HepG2 (cell line): Measurements from ENCODE around the gene ZNF446. TPM values are rescaled to one million over a fixed set of nuclear protein-coding genes. Genes with fewer than 3 reads are reported as not detected.

Experiments used
- ATAC-seq: fragments of 200-7000 bp; cut with Tn5 transposase; 3 replicates; pipeline ENCODE4 v1.9.1; 2020; ENCODE audit warnings: mild to moderate bottlenecking, moderate library complexity
- BruUV-seq: library from RNA; stranded (reverse); fragments of 400-500 nt; replicated peaks from 2 replicates; lab custom pipeline; 2021; lab: Mats Ljungman, UMichigan
- CTCF ChIA-PET: fragments of 300-600 bp; formaldehyde crosslinking; extraction: SDS; loops from one replicate; lab custom pipeline; 2021; ENCODE audit warnings: low total read pairs, inconsistent platforms, low intra/inter-chr PET ratio; lab: Yijun Ruan, JAX
- POLR2A ChIA-PET: fragments of 350-600 bp; sonication (Branson Sonifier 250); formaldehyde crosslinking; loops from one replicate; lab custom pipeline; 2020; ENCODE audit warnings: antibody characterized with exemption, inconsistent platforms; lab: Yijun Ruan, JAX
- DNase-seq: peaks from one replicate; pipeline ENCODE4 v3.0.0-alpha.2; 2015; ENCODE audit warnings: low spot score
- FAIRE-seq: peaks from 3 replicates; lab custom pipeline; 2011; peaks lifted over from hg19 to GRCh38; lab: Jason Lieb, UNC
- H2AFZ ChIP-seq: one replicate; pipeline ENCODE4 v1.6.1; 2011; ENCODE audit warnings: low read length, inconsistent platforms
- H3K27ac ChIP-seq: fragments of 300-600 bp; 3 replicates; pipeline ENCODE4 v1.8.0; 2011; ENCODE audit warnings: mixed run types, mild to moderate bottlenecking, mixed read lengths, low read length, inconsistent platforms; ENCODE audit not compliant: insufficient read depth; ENCODE audit errors: extremely low read length
- H3K27me3 ChIP-seq, 2 experiments: fragments of 200-600 bp in 1 of 2; 2 replicates in 1 of 2; 3 replicates in 1 of 2; pipeline versions ENCODE4 v1.6.0 to v1.8.0; 2011; ENCODE audit warnings: low read length in 2 of 2, mild to moderate bottlenecking in 2 of 2, moderate library complexity in 2 of 2, inconsistent platforms in 1 of 2; ENCODE audit not compliant: insufficient read depth in 2 of 2, control insufficient read depth in 1 of 2
- H3K36me3 ChIP-seq, 2 experiments: fragments of 200-600 bp in 1 of 2; replicated peaks in 1 of 2; 2 replicates in 1 of 2; 3 replicates in 1 of 2; pipeline versions ENCODE4 v1.5.1 to v1.8.0; 2011; ENCODE audit warnings: low read length in 2 of 2, inconsistent platforms in 1 of 2; ENCODE audit not compliant: insufficient read depth in 2 of 2, control insufficient read depth in 1 of 2
- H3K4me1 ChIP-seq: 2 replicates; pipeline ENCODE4 v1.5.1; 2012; ENCODE audit warnings: low read length, inconsistent platforms; ENCODE audit not compliant: insufficient read depth
- H3K4me2 ChIP-seq: 2 replicates; pipeline ENCODE4 v1.6.0; 2011; ENCODE audit warnings: low read depth, low read length, inconsistent platforms
- H3K4me3 ChIP-seq, 3 experiments: fragments of 200-600 bp in 1 of 3; sonication (generic), shearing (Covaris generic) in 1 of 3; replicated peaks in 1 of 3; 2 replicates each; pipeline ENCODE4 v1.5.1; 2011 to 2016; ENCODE audit warnings: low read length in 3 of 3, inconsistent platforms in 2 of 3, low read depth in 2 of 3, mild to moderate bottlenecking in 2 of 3, control low read depth in 1 of 3, mixed read lengths in 1 of 3; ENCODE audit not compliant: insufficient read depth in 1 of 3
- H3K79me2 ChIP-seq: one replicate; pipeline ENCODE4 v1.6.1; 2011; ENCODE audit warnings: low read length, inconsistent platforms; ENCODE audit not compliant: insufficient read depth
- H3K9ac ChIP-seq: 2 replicates; pipeline ENCODE4 v1.6.0; 2011; ENCODE audit warnings: mild to moderate bottlenecking, low read depth, low read length, inconsistent platforms; ENCODE audit not compliant: insufficient read depth
- H3K9me3 ChIP-seq: 2 replicates; pipeline ENCODE4 v1.5.1; 2012; ENCODE audit warnings: mild to moderate bottlenecking, low read length
- H4K20me1 ChIP-seq: 2 replicates; pipeline ENCODE4 v1.6.0; 2011; ENCODE audit warnings: inconsistent platforms, mild to moderate bottlenecking, low read length, moderate library complexity; ENCODE audit not compliant: insufficient read depth
- AHR ChIP-seq: IDR thresholded peaks from 2 replicates; pipeline ENCODE4 v1.6.1; 2018; ENCODE audit warnings: missing genetic modification reagents, missing compliant biosample characterization
- CBX2 ChIP-seq, 2 experiments: fragments of 200-600 bp in 1 of 2; sonication (generic); formaldehyde crosslinking in 1 of 2; IDR thresholded peaks; 2 replicates each; pipeline versions ENCODE4 v1.7.0 to v1.8.1; 2018 to 2022; ENCODE audit warnings: low read depth in 2 of 2, low read length in 1 of 2, mild to moderate bottlenecking in 1 of 2, missing genetic modification reagents in 1 of 2
- ETV5 ChIP-seq: IDR thresholded peaks from 2 replicates; pipeline ENCODE4 v1.6.1; 2018; ENCODE audit warnings: missing biosample characterization, missing genetic modification reagents, inconsistent platforms, borderline replicate concordance
- FOXK1 ChIP-seq: sonication (generic); formaldehyde crosslinking; IDR thresholded peaks from 2 replicates; pipeline ENCODE4 v1.4.0; 2020; ENCODE audit warnings: low read depth, missing genetic modification reagents, borderline replicate concordance
- GLMP ChIP-seq: sonication (generic); formaldehyde crosslinking; IDR thresholded peaks from 2 replicates; pipeline ENCODE4 v1.9.0; 2021; ENCODE audit warnings: missing genetic modification reagents, mild to moderate bottlenecking, borderline replicate concordance
- IKZF4 ChIP-seq: sonication (generic); formaldehyde crosslinking; IDR thresholded peaks from 2 replicates; pipeline ENCODE4 v1.5.1; 2020; ENCODE audit warnings: borderline replicate concordance, mild to moderate bottlenecking, low read depth, missing genetic modification reagents; ENCODE audit errors: not compliant biosample characterization
- KMT2B ChIP-seq: IDR thresholded peaks from 2 replicates; pipeline ENCODE4 v1.6.1; 2016; ENCODE audit warnings: missing genetic modification reagents, missing compliant biosample characterization
- MAX ChIP-seq: IDR thresholded peaks from 2 replicates; pipeline ENCODE4 v1.6.1; 2012; ENCODE audit warnings: inconsistent platforms
- MTF2 ChIP-seq: sonication (generic); formaldehyde crosslinking; IDR thresholded peaks from 2 replicates; pipeline ENCODE4 v1.5.0; 2020; ENCODE audit warnings: missing genetic modification reagents, borderline replicate concordance
- NFYC ChIP-seq: IDR thresholded peaks from 2 replicates; pipeline ENCODE4 v1.6.1; 2016; ENCODE audit warnings: missing genetic modification reagents, missing compliant biosample characterization
- PLRG1 ChIP-seq: fragments of 450-650 bp; conservative IDR thresholded peaks from 2 replicates; pipeline ENCODE4 v1.6.1; 2016
- PPARG ChIP-seq: conservative IDR thresholded peaks from 2 replicates; pipeline ENCODE4 v1.6.1; 2016; ENCODE audit warnings: missing biosample characterization, missing genetic modification reagents
- SIX1 ChIP-seq: sonication (generic); formaldehyde crosslinking; IDR thresholded peaks from 2 replicates; pipeline ENCODE4 v1.4.0; 2020; ENCODE audit warnings: missing genetic modification reagents, borderline replicate concordance
- ZMAT3 ChIP-seq: sonication (generic); formaldehyde crosslinking; conservative IDR thresholded peaks from 2 replicates; pipeline ENCODE4 v1.7.0; 2021; ENCODE audit warnings: missing genetic modification reagents
- ZNF225 ChIP-seq: sonication (generic); formaldehyde crosslinking; IDR thresholded peaks from 2 replicates; pipeline ENCODE4 v1.4.0; 2020; ENCODE audit warnings: mild to moderate bottlenecking, missing genetic modification reagents
- ZNF256 ChIP-seq: sonication (generic); formaldehyde crosslinking; conservative IDR thresholded peaks from 2 replicates; pipeline ENCODE4 v1.4.0; 2020; ENCODE audit warnings: missing genetic modification reagents
- ZNF30 ChIP-seq: sonication (generic); formaldehyde crosslinking; IDR thresholded peaks from 2 replicates; pipeline ENCODE4 v1.5.0; 2020; ENCODE audit warnings: mild to moderate bottlenecking, missing genetic modification reagents
- ZNF468 ChIP-seq: sonication (generic); formaldehyde crosslinking; IDR thresholded peaks from 2 replicates; pipeline ENCODE4 v1.8.0; 2022; ENCODE audit warnings: mild to moderate bottlenecking, moderate library complexity, missing genetic modification reagents
- ZNF629 ChIP-seq: sonication (generic); formaldehyde crosslinking; conservative IDR thresholded peaks from 2 replicates; pipeline ENCODE4 v1.5.0; 2020; ENCODE audit warnings: missing genetic modification reagents
- ZSCAN22 ChIP-seq: sonication (generic); formaldehyde crosslinking; IDR thresholded peaks from 2 replicates; pipeline ENCODE4 v1.4.0; 2020; ENCODE audit warnings: mild to moderate bottlenecking, missing genetic modification reagents
- ZSCAN30 ChIP-seq: sonication (generic); formaldehyde crosslinking; IDR thresholded peaks from 2 replicates; pipeline ENCODE4 v1.5.0; 2020; ENCODE audit warnings: mild to moderate bottlenecking, missing genetic modification reagents
- WGBS: methylation state at CpG from one replicate; pipeline ENCODE4 v1.1.6; 2017; ENCODE audit warnings: low lambda C conversion rate; 5-methylcytosine and 5-hydroxymethylcytosine counted together
- in situ Hi-C: cut with HindIII; loops from 2 replicates; pipeline ENCODE4 v1.10.0; 2017; ENCODE audit warnings: low pct_unique_long_range_greater_than_20kb; ENCODE audit not compliant: extremely low pct_ligation_motif_present
- intact Hi-C: fragments of 100-400 bp; cut with micrococcal nuclease; formaldehyde crosslinking; loops from one replicate; pipeline ENCODE4 v1.10.0; 2022; ENCODE audit not compliant: unreplicated experiment
- polyA plus RNA-seq, 8 experiments: library from polyadenylated mRNA; depleted of rRNA in 3 of 8; stranded (reverse) in 7 of 8; unstranded in 1 of 8; fragments of >200 nt; fragmentation: Illumina TruSeq in 4 of 8; extraction: Trizol in 4 of 8; gene quantifications; 2 replicates each; pipeline versions ENCODE4 v1.2.1 to v1.2.3, GENCODE V29; 2011 to 2016; ENCODE audit warnings: low read depth in 4 of 8, missing spikeins in 1 of 8, mixed read lengths in 1 of 8; ENCODE audit not compliant: insufficient read depth in 1 of 8
- total RNA-seq, 5 experiments: library from RNA; depleted of rRNA; stranded (reverse); fragments of >200 nt; fragmentation: Illumina TruSeq; extraction: Trizol; gene quantifications; 2 replicates each; pipeline ENCODE4 v1.2.3, GENCODE V29; 2016; ENCODE audit warnings: low read depth in 1 of 5
- TF ChIP-seq, protein P1 (sequence below): IDR thresholded peaks from 2 replicates; pipeline ENCODE4 v1.6.1; 2012; ENCODE audit warnings: low read depth, low read length, improper control_type of control experiment

ZNF446 gene
- total and polyA plus RNA-seq, 2 of the 13 experiments (the other 11 are each of a cell fraction or from before 2014, with no cell fraction given), result 3.0 to 3.6 TPM

DNA sequence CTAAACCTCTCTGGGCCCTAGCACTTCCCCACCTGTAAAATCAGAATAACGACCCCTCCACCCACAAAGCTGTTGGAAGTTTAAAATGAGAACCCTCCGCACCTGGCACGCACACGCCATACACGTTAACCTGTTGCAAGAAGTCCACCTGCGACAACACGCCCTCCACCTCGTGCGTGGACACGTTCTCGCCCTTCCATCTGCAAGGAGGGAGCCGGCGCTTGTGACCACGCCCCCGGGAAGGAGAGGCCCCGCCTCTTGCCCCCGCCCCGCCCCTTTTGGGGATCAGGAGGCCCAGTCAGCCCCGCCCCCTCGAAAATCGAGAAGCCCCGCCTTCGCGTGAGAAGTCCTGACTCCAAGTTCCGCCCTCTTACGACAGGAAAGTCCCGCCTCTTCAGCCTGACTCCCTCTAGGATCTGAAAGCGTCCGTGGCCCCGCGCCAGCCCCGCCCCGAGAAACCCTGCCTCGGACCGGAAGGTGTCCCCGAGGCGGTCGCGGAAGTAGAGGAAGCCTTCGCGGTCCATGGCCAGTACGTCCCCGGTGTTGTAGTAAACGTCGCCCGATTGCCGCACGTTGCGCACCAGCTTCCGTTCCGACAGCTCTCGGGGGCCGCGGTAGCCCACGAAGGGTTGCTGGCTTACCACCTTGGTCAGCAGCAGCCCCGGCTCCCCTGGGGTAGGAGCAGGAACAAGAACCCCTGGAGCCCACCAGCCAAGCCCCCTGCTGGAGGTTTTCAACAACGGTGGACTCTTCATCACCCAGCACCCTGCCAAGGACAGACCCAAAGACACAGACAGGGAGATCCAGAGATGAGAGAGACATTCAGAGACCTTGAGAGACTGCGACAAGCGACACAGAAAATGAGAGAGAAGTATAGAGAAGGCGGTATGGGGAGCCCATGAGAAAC is 23.1 kb downstream of the ZNF446 start:
- WGBS, result under 1% methylated on average over 11 of the region's 60 CpGs
- POLR2A ChIA-PET, result interaction anchor here (0.9 to 3.6 kb wide), 9 partner anchors 9 to 194 kb away, joined by 3 to 44 read pairs (median 4); partner anchors contain the start of genes ERVK3-1, RPS5, SLC27A5 and TRIM28
- Histone ChIP-seq H3K4me2 (peak overlapping the region; percentile 85), H3K27ac (peak overlapping the region; percentile 68), H3K9me3 (no peaks in the 10 kb centered on the region), H3K4me3 (peak overlapping the region; percentile 60 to 87 (median 77)), H3K79me2 (peaks cover 17% of the 10 kb centered on the region), H2AFZ (peak overlapping the region; percentile 51), H3K36me3 (no peaks in the 10 kb centered on the region), H4K20me1 (no peaks in the 10 kb centered on the region), H3K27me3 (no peaks in the 10 kb centered on the region; a peak in 1 of 5 replicates), H3K9ac (peak overlapping the region; percentile 78), H3K4me1 (peaks cover 37% of the 10 kb centered on the region)
- in situ Hi-C loops, result no loop called here
- CTCF ChIA-PET, result no interaction called here
- FAIRE-seq, result peak; percentile 95
- BruUV-seq, result no TSS peak
- peak; percentile 98 for DNase-seq
- intact Hi-C loops, result loop anchor here (2.0 kb wide), 1 partner anchor 20 kb away; the partner anchor contains the start of gene ZBTB45
- peak; percentile 96 for ATAC-seq
- 0 out of 2 replicates have a peak, but pooled peaks have one; percentile 52 for TF ChIP-seq ZNF225
- TF ChIP-seq IKZF4 (CRISPR knock-in tag), result no peak
- TF ChIP-seq SIX1, result no peak
- TF ChIP-seq PPARG (CRISPR knock-in tag), result 0 out of 2 replicates have a peak, but pooled peaks have one; percentile 21
- TF ChIP-seq AHR (CRISPR knock-in tag), result peak; percentile 47
- TF ChIP-seq ZSCAN30, result no peak
- no peak for TF ChIP-seq ZNF256 (CRISPR knock-in tag)
- no peak for TF ChIP-seq PLRG1
- TF ChIP-seq ZNF468 (CRISPR knock-in tag), result no peak
- no peak for TF ChIP-seq ZNF629 (CRISPR knock-in tag)
- TF ChIP-seq KMT2B (CRISPR knock-in tag), result peak; percentile 89
- TF ChIP-seq CBX2 (IDR thresholded peaks at IDR 0.05; ENCODE audit: low read depth, low read length), result no peak
- TF ChIP-seq CBX2 (CRISPR knock-in tag; IDR thresholded peaks at IDR 0.05; ENCODE audit: low read depth), result no peak
- no peak for TF ChIP-seq ZSCAN22 (CRISPR knock-in tag)
- peak; percentile 76; the same call in 1 of the 2 replicates for TF ChIP-seq ZMAT3
- TF ChIP-seq NFYC (CRISPR knock-in tag), result peak; percentile 66
- peak; percentile 43; the same call in 1 of the 2 replicates for TF ChIP-seq ZNF30 (CRISPR knock-in tag)
- TF ChIP-seq ETV5 (CRISPR knock-in tag), result peak; percentile 88
- TF ChIP-seq, protein P1, sequence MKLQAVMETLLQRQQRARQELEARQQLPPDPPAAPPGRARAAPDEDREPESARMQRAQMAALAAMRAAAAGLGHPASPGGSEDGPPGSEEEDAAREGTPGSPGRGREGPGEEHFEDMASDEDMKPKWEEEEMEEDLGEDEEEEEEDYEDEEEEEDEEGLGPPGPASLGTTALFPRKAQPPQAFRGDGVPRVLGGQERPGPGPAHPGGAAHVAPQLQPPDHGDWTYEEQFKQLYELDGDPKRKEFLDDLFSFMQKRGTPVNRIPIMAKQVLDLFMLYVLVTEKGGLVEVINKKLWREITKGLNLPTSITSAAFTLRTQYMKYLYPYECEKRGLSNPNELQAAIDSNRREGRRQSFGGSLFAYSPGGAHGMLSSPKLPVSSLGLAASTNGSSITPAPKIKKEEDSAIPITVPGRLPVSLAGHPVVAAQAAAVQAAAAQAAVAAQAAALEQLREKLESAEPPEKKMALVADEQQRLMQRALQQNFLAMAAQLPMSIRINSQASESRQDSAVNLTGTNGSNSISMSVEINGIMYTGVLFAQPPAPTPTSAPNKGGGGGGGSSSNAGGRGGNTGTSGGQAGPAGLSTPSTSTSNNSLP, result peak; percentile 25; the same call in 1 of the 2 replicates
- peak; percentile 96 for TF ChIP-seq FOXK1 (CRISPR knock-in tag)
- TF ChIP-seq MTF2 (CRISPR knock-in tag), result no peak; the same call in 1 of the 2 replicates
- no peak for TF ChIP-seq GLMP (CRISPR knock-in tag)
- peak; percentile 89 for TF ChIP-seq MAX
